Brain microvascular endothelial cell (primary cell): ENCODE data around the gene GPR160.
A peak's percentile ranks its signal among the peaks of the same experiment; 100 is the strongest.
"Not testable (repeated sequence)": the region's sequence is repeated elsewhere in the genome, so short reads cannot be mapped to it uniquely, and the experiment has no call there.

Experiments
- DNase-seq: peaks from one replicate; pipeline ENCODE4 v3.0.0-alpha.2; 2020
- H3K27ac ChIP-seq: fragments of 250-450 bp; sonication (Bioruptor Pico); 2 replicates; pipeline ENCODE4 v1.5.1; 2020; ENCODE audit warnings: mild to moderate bottlenecking, moderate library complexity
- H3K27me3 ChIP-seq: fragments of 250-450 bp; sonication (Bioruptor Pico); replicated peaks from 2 replicates; pipeline ENCODE4 v1.5.1; 2020; ENCODE audit warnings: mild to moderate bottlenecking
- H3K36me3 ChIP-seq: fragments of 250-450 bp; sonication (Bioruptor Pico); replicated peaks from 2 replicates; pipeline ENCODE4 v1.5.1; 2020; ENCODE audit warnings: mild to moderate bottlenecking
- H3K4me3 ChIP-seq: 2 replicates; pipeline ENCODE4 v1.5.1; 2011; ENCODE audit warnings: low read depth, mild to moderate bottlenecking, control low read depth, low read length, moderate library complexity
- CTCF ChIP-seq: IDR thresholded peaks from 2 replicates; pipeline ENCODE4 v1.5.1; 2011; ENCODE audit warnings: low read depth, mild to moderate bottlenecking, moderate library complexity, low read length, control low read depth, inconsistent platforms; ENCODE audit errors: missing control alignments
- in situ Hi-C: cut with HindIII; loops from 2 replicates; pipeline ENCODE4 v1.10.0; 2017; ENCODE audit warnings: low sequenced_read_pairs, low pct_ligation_motif_present

Gene GPR160

GRCh38 chr3:170007031-170007663 lies 30.6 kb upstream of the GPR160 start:
- Histone ChIP-seq H3K36me3 (no peaks in the 10 kb centered on the region), H3K27me3 (no peaks in the 10 kb centered on the region), H3K4me3 (no peak overlapping the region), H3K27ac (no peak overlapping the region)
- DNase-seq = peak; percentile 49
- TF ChIP-seq CTCF = no peak
- in situ Hi-C loops = no loop called here

GRCh38 chr3:170010498-170010897 lies 27.3 kb upstream of the GPR160 start:
- DNase-seq = no peak
- no peaks in the 10 kb centered on the region for H3K27me3 ChIP-seq
- no peak overlapping the region for H3K4me3 ChIP-seq
- no peaks in the 10 kb centered on the region for H3K36me3 ChIP-seq
- TF ChIP-seq CTCF = no peak
- no peak overlapping the region for H3K27ac ChIP-seq
- in situ Hi-C loops = no loop called here

- no peak for DNase-seq
- no peak for TF ChIP-seq CTCF
- no peaks in the 10 kb centered on the region for H3K36me3 ChIP-seq
- H3K27me3 ChIP-seq = no peaks in the 10 kb centered on the region
- H3K27ac ChIP-seq = no peak overlapping the region
- H3K4me3 ChIP-seq = no peak overlapping the region
- in situ Hi-C loops = no loop called here
Observed at GRCh38 chr3:170012683-170013400, 25.0 kb upstream of the GPR160 start.

GRCh38 chr3:170016057-170016456 lies 21.7 kb upstream of the GPR160 start:
- TF ChIP-seq CTCF = no peak
- in situ Hi-C loops = no loop called here

GRCh38 chr3:170019306-170019705 lies 18.5 kb upstream of the GPR160 start:
- H3K27ac ChIP-seq, H3K4me3 ChIP-seq, in situ Hi-C loops, H3K36me3 ChIP-seq, H3K27me3 ChIP-seq, DNase-seq: not testable (repeated sequence)

More at GRCh38 chr3:170016057-170016456, 21.7 kb upstream of the GPR160 start:
- DNase-seq = no peak
- Histone ChIP-seq H3K36me3 (no peaks in the 10 kb centered on the region), H3K27me3 (no peaks in the 10 kb centered on the region), H3K27ac (no peak overlapping the region), H3K4me3 (no peak overlapping the region)

- Histone ChIP-seq H3K27me3 (peaks cover 2% of the 10 kb centered on the region), H3K36me3 (no peaks in the 10 kb centered on the region), H3K27ac (no peak overlapping the region), H3K4me3 (no peak overlapping the region)
- TF ChIP-seq CTCF = peak; percentile 50
- in situ Hi-C loops = no loop called here
- DNase-seq = no peak
Observed at GRCh38 chr3:170021083-170021482, 16.7 kb upstream of the GPR160 start.
